Kidney epithelial cell (primary cell): Measurements from ENCODE around the gene GPR68. TPM values are rescaled to one million over a fixed set of nuclear protein-coding genes. Genes with fewer than 3 reads are reported as not detected.
A peak's percentile ranks its signal among the peaks of the same experiment; 100 is the strongest.

Experiments used
- DNase-seq: peaks from one replicate; pipeline ENCODE4 v3.0.0-alpha.2; 2010; ENCODE audit warnings: low read depth
- H3K27me3 ChIP-seq: 2 replicates; pipeline ENCODE4 v1.6.0; 2011; ENCODE audit warnings: low read length; ENCODE audit not compliant: control insufficient read depth, insufficient read depth
- H3K36me3 ChIP-seq: 2 replicates; pipeline ENCODE4 v1.5.1; 2011; ENCODE audit warnings: low read length; ENCODE audit not compliant: control insufficient read depth, insufficient read depth
- H3K4me3 ChIP-seq: 2 replicates; pipeline ENCODE4 v1.5.1; 2011; ENCODE audit warnings: low read depth, mild to moderate bottlenecking, control low read depth, low read length
- total RNA-seq: library from RNA; depleted of rRNA; stranded (reverse); fragments of >200 nt; gene quantifications from 2 replicates; pipeline ENCODE4 v1.2.3, GENCODE V29; 2015
- TF ChIP-seq, protein P1 (sequence below): IDR thresholded peaks from 2 replicates; pipeline ENCODE4 v1.5.1; 2011; ENCODE audit warnings: mild to moderate bottlenecking, moderate library complexity, low read length, control low read depth, inconsistent platforms; ENCODE audit not compliant: insufficient read depth, poor library complexity, severe bottlenecking

Gene GPR68
- total RNA-seq, 1 donor from 2014 or later, result 4.7 TPM

- no peak for DNase-seq
- Histone ChIP-seq H3K4me3 (no peak overlapping the region), H3K36me3 (no peaks in the 10 kb centered on the region), H3K27me3 (peaks cover 3% of the 10 kb centered on the region)
- TF ChIP-seq, protein P1, sequence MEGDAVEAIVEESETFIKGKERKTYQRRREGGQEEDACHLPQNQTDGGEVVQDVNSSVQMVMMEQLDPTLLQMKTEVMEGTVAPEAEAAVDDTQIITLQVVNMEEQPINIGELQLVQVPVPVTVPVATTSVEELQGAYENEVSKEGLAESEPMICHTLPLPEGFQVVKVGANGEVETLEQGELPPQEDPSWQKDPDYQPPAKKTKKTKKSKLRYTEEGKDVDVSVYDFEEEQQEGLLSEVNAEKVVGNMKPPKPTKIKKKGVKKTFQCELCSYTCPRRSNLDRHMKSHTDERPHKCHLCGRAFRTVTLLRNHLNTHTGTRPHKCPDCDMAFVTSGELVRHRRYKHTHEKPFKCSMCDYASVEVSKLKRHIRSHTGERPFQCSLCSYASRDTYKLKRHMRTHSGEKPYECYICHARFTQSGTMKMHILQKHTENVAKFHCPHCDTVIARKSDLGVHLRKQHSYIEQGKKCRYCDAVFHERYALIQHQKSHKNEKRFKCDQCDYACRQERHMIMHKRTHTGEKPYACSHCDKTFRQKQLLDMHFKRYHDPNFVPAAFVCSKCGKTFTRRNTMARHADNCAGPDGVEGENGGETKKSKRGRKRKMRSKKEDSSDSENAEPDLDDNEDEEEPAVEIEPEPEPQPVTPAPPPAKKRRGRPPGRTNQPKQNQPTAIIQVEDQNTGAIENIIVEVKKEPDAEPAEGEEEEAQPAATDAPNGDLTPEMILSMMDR, result no peak
Measured at GRCh38 chr14:91255026-91255695, 10.7 kb upstream of the GPR68 start.

DNA sequence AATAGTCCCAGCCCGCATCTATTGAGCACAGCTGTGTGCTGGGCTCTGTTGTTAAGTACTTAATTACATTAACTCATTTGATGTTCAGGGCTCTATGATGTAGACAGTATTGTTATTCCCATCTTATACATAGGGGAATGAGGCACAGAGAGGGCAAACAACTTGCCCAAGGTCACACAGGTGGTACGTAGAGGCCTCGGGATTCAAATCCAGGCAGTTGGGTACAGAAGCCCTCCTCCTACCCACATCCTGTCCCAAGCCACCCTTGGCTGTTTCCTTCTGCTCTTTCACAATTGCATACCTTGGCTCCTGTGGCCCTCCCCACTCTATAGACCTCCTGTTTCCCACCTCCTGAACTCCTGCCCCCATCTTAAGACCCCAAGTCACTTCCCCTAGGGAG, 10.0 kb upstream of the GPR68 start:
- H3K4me3 ChIP-seq, result no peak overlapping the region
- DNase-seq, result no peak
- TF ChIP-seq, protein P1, result no peak
- peaks cover 3% of the 10 kb centered on the region for H3K27me3 ChIP-seq
- no peaks in the 10 kb centered on the region for H3K36me3 ChIP-seq

DNA sequence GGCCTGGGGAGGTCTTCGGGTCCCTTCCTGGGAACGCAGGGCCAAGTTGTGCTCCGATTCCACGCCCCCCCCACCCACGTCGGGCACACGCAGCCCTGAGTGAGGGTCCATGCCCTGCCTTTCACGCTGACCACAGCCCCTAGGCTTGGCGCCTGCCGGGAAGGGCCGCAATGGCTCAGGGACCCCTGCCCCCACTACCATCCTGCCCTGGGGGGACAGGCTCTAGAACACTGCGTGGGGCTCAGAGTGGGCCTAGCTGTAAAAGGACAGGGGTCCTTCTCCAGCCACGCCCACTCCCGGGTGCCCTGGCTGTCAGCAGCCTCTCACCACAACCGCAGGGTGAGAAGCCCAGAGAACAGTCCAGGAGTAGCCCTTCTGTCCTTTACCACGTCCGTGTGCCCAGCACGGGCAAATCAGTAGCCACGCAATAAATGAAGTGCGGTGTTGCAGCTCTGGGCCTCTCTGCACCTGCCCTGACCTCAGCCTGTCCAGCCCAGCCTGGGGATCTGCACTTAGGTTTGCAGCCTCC, 9.4 kb upstream of the GPR68 start:
- no peaks in the 10 kb centered on the region for H3K36me3 ChIP-seq
- TF ChIP-seq, protein P1, result no peak
- peak overlapping the region; percentile 47 for H3K4me3 ChIP-seq
- no peak for DNase-seq
- peaks cover 3% of the 10 kb centered on the region for H3K27me3 ChIP-seq

DNA sequence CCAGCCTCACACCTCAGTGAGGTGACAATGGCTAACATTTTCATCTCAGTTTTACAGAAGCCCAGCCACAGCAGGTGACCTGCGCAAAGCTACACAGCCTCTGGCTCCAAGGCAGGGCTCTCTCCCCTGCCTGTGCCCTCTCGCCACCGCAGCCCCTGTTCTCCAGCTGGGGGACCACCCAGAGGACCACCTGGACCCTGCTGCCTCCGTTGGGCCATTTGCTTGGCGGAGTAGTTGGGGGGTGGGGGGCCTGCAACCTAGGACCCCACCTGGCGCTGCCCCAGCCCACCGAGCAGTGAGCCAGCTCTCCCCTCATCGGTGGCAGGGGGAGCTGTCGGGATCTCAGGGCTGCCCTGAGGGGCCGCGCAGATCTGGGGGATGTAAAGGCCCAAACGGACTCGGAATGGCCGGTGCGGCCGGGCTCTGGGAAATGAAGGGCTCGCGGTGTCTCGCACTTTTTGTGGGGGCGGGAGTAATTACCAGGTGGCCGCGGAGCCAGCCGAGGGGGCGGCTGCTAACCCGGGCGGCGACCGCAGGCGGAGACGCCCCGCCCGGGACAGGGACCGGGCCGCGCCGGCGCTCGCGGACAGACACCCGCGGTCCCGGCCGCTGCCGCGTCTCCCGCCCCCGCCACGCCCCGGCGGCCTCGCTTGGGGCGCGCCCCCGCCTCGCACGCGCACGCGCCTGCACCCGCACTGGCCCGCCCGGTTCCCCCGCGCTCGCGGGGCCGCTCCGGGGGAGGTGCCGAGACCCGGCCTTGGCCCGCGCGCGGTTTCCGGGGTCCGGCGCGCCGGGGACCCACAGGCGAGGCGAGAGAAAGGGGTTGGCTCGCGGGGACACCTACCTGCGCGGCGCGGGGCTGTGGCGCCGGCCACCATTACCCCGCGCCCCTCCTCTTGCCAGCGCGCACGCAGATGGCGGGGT, 8.6 kb upstream of the GPR68 start:
- no peak for DNase-seq

GRCh38 chr14:91250912-91251311, 6.4 kb upstream of the GPR68 start:
- no peak for DNase-seq
- Histone ChIP-seq H3K36me3 (no peaks in the 10 kb centered on the region), H3K27me3 (peaks cover 3% of the 10 kb centered on the region), H3K4me3 (no peak overlapping the region)
- TF ChIP-seq, protein P1, result no peak

More for the DNA sequence above, 8.6 kb upstream of the GPR68 start:
- Histone ChIP-seq H3K27me3 (peaks cover 3% of the 10 kb centered on the region), H3K4me3 (peak overlapping the region; percentile 47), H3K36me3 (no peaks in the 10 kb centered on the region)
- TF ChIP-seq, protein P1, result peak; percentile 42
